Nephron (organoid): ENCODE measurements around the gene CNOT4.
A peak's percentile ranks its signal among the peaks of the same experiment; 100 is the strongest.

Experiments used
- H3K27ac Mint-ChIP-seq, 3 experiments: 2 replicates each; pipeline ENCODE4 v1.8.0; 2020; ENCODE audit warnings: mixed read lengths in 3 of 3, mild to moderate bottlenecking in 2 of 3, moderate library complexity in 1 of 3
- H3K27me3 Mint-ChIP-seq: 2 replicates; pipeline ENCODE4 v1.8.0; 2021; ENCODE audit warnings: low read depth, mild to moderate bottlenecking, moderate library complexity, mixed read lengths
- H3K36me3 Mint-ChIP-seq: 2 replicates; pipeline ENCODE4 v1.8.0; 2020; ENCODE audit warnings: low read depth, mixed read lengths
- H3K4me1 Mint-ChIP-seq: 2 replicates; pipeline ENCODE4 v1.8.0; 2020; ENCODE audit warnings: mixed read lengths
- H3K4me3 Mint-ChIP-seq, 3 experiments: 2 replicates each; pipeline ENCODE4 v1.8.0; 2020; ENCODE audit warnings: mild to moderate bottlenecking in 3 of 3, mixed read lengths in 3 of 3, moderate library complexity in 2 of 3
- H3K9me3 Mint-ChIP-seq: 2 replicates; pipeline ENCODE4 v1.8.0; 2020; ENCODE audit warnings: mixed read lengths
- TF ChIP-seq, protein P1 (sequence below), 3 experiments: fragments of 200-600 bp; sonication (generic); IDR thresholded peaks; one replicate each; pipeline ENCODE4 v1.5.0; 2021; ENCODE audit warnings: antibody characterized with exemption in 3 of 3; ENCODE audit not compliant: unreplicated experiment in 3 of 3

The CNOT4 gene

GRCh38 chr7:135382173-135382572, 127.7 kb downstream of the CNOT4 start:
- peaks cover 4% of the 10 kb centered on the region for H3K36me3 Mint-ChIP-seq
- peaks cover 6% of the 10 kb centered on the region for H3K4me1 Mint-ChIP-seq
- H3K4me3 Mint-ChIP-seq: no peak overlapping the region
- H3K9me3 Mint-ChIP-seq: no peaks in the 10 kb centered on the region
- no peaks in the 10 kb centered on the region for H3K27me3 Mint-ChIP-seq
- no peak overlapping the region for H3K27ac Mint-ChIP-seq
- TF ChIP-seq, protein P1, sequence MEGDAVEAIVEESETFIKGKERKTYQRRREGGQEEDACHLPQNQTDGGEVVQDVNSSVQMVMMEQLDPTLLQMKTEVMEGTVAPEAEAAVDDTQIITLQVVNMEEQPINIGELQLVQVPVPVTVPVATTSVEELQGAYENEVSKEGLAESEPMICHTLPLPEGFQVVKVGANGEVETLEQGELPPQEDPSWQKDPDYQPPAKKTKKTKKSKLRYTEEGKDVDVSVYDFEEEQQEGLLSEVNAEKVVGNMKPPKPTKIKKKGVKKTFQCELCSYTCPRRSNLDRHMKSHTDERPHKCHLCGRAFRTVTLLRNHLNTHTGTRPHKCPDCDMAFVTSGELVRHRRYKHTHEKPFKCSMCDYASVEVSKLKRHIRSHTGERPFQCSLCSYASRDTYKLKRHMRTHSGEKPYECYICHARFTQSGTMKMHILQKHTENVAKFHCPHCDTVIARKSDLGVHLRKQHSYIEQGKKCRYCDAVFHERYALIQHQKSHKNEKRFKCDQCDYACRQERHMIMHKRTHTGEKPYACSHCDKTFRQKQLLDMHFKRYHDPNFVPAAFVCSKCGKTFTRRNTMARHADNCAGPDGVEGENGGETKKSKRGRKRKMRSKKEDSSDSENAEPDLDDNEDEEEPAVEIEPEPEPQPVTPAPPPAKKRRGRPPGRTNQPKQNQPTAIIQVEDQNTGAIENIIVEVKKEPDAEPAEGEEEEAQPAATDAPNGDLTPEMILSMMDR (IDR thresholded peaks at IDR 0.05; ENCODE audit: unreplicated experiment in 3 of 3): no peak

DNA sequence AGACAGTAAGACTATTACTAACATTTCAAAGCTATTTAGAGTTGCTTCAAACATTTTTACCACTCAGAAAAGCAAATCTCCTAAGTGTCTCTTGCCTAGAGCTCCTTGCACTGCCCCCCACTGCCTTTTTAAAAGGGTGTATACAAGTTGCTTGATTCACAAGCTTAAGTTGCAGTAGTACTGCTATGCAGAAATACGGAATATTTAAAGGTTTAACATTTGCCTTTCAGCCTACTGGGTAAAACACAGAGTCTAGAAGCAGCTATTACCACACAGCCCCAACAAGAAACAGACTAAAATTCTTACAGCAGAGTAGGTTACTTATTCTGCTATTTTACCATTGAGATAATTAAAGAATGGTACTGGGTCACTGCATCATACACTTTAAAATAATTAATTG, 128.5 kb downstream of the CNOT4 start:
- Mint-ChIP-seq H3K27ac (no peak overlapping the region), H3K4me1 (peaks cover 1% of the 10 kb centered on the region), H3K27me3 (no peaks in the 10 kb centered on the region), H3K4me3 (no peak overlapping the region), H3K36me3 (peaks cover under 1% of the 10 kb centered on the region), H3K9me3 (no peaks in the 10 kb centered on the region)
- TF ChIP-seq, protein P1 (IDR thresholded peaks at IDR 0.05; ENCODE audit: unreplicated experiment in 3 of 3): no peak

GRCh38 chr7:135380351-135380750, 129.6 kb downstream of the CNOT4 start:
- TF ChIP-seq, protein P1 (IDR thresholded peaks at IDR 0.05; ENCODE audit: unreplicated experiment in 3 of 3): no peak
- H3K4me3 Mint-ChIP-seq: no peak overlapping the region
- no peaks in the 10 kb centered on the region for H3K9me3 Mint-ChIP-seq
- H3K4me1 Mint-ChIP-seq: no peaks in the 10 kb centered on the region
- no peaks in the 10 kb centered on the region for H3K27me3 Mint-ChIP-seq
- H3K27ac Mint-ChIP-seq: peak overlapping the region in 1 of 3 experiments; percentile 35
- no peaks in the 10 kb centered on the region for H3K36me3 Mint-ChIP-seq

DNA sequence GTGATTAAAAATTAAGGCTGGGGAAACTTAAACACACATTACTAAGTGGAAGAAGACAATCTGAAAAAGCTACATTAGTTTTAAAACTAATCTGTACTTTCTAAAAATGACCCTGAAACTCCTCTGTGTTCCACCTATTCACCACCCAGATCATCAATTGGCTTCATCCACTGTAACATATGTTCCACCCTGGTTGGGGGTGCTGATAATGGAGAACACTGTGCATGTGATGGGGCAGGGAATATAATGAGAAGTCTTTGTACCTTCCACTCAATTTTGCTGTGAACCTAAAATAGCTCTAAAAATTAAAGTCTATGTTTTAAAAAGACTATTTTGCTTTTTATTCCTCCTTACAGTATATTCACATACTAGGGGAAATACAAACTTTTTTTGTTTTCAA, 132.7 kb downstream of the CNOT4 start:
- TF ChIP-seq, protein P1 (IDR thresholded peaks at IDR 0.05; ENCODE audit: unreplicated experiment in 3 of 3): no peak
- Mint-ChIP-seq H3K4me1 (no peaks in the 10 kb centered on the region), H3K4me3 (no peak overlapping the region), H3K36me3 (no peaks in the 10 kb centered on the region), H3K9me3 (no peaks in the 10 kb centered on the region), H3K27me3 (no peaks in the 10 kb centered on the region), H3K27ac (no peak overlapping the region)

DNA sequence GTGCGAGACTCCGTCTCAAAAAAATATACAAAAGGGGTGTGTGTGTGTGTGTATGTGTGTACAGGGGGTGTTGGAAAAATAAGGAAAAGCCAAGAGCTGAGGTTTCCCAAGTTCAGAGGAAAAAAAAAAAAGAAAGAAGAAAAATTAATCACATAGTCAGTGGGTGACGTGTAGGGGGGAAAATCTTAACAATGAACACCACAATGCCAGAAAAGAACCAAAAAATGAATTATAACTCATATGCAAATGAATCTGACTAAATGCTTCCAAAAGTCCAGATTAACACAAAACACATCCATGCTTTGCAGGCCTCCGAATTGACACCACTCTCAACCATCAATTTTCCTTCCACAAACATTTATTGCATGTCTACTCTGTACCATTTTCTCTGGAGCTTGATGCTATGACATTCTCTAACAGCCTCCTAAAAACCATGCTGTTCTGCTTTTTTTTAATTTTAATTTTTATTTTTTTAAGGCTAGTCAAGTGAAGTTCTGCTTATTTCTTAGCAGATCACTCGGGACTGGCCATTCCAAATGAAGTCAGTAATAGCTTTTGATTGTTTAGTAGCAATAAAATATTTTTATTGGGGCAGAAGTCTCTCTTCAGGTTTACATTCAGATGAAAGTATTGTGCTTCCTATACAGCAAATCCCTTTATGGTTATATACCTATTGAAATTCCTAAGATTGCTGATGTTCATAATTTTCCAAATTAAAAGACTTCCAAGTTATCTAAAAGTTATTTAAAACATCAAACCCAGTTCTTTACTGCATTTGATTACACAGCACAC, 133.8 kb downstream of the CNOT4 start:
- Mint-ChIP-seq H3K4me3 (no peak overlapping the region), H3K27me3 (no peaks in the 10 kb centered on the region), H3K36me3 (peaks cover 1% of the 10 kb centered on the region), H3K9me3 (no peaks in the 10 kb centered on the region), H3K27ac (no peak overlapping the region), H3K4me1 (no peaks in the 10 kb centered on the region)
- TF ChIP-seq, protein P1 (IDR thresholded peaks at IDR 0.05; ENCODE audit: unreplicated experiment in 3 of 3): no peak

- Mint-ChIP-seq H3K27ac (no peak overlapping the region), H3K36me3 (peaks cover 3% of the 10 kb centered on the region), H3K4me1 (no peaks in the 10 kb centered on the region), H3K27me3 (no peaks in the 10 kb centered on the region), H3K9me3 (no peaks in the 10 kb centered on the region), H3K4me3 (no peak overlapping the region)
- TF ChIP-seq, protein P1 (IDR thresholded peaks at IDR 0.05; ENCODE audit: unreplicated experiment in 3 of 3): no peak
These were observed 135.2 kb downstream of the CNOT4 start for GRCh38 chr7:135374736-135375135.
